Ishikawa (cell line): ENCODE results near the gene PTGES2.

ENCODE experiments used
- CEBPB ChIP-seq: IDR thresholded peaks from 2 replicates; pipeline ENCODE4 v1.6.1; 2012
- CREB1 ChIP-seq: IDR thresholded peaks from 2 replicates; pipeline ENCODE4 v1.6.1; 2012; ENCODE audit warnings: low read depth
- EGR1 ChIP-seq: IDR thresholded peaks from 2 replicates; pipeline ENCODE4 v1.6.1; 2012
- EP300 ChIP-seq: IDR thresholded peaks from 2 replicates; pipeline ENCODE4 v1.6.1; 2012; ENCODE audit warnings: borderline replicate concordance
- FOXM1 ChIP-seq: IDR thresholded peaks from 2 replicates; pipeline ENCODE4 v1.6.1; 2012; ENCODE audit warnings: low read depth, borderline replicate concordance
- NFIC ChIP-seq: IDR thresholded peaks from 2 replicates; pipeline ENCODE4 v1.6.1; 2012
- RAD21 ChIP-seq: IDR thresholded peaks from 2 replicates; pipeline ENCODE4 v1.6.1; 2012; ENCODE audit warnings: low read depth
- TAF1 ChIP-seq: IDR thresholded peaks from 2 replicates; pipeline ENCODE4 v1.6.1; 2012; ENCODE audit warnings: low read depth, mild to moderate bottlenecking
- TCF12 ChIP-seq: IDR thresholded peaks from 2 replicates; pipeline ENCODE4 v1.6.1; 2012; ENCODE audit warnings: low read depth
- TEAD4 ChIP-seq: IDR thresholded peaks from 2 replicates; pipeline ENCODE4 v1.6.1; 2012
- YY1 ChIP-seq: IDR thresholded peaks from 2 replicates; pipeline ENCODE4 v1.6.1; 2012; ENCODE audit warnings: low read depth
- ZBTB7A ChIP-seq: IDR thresholded peaks from 2 replicates; pipeline ENCODE4 v1.6.1; 2012; ENCODE audit warnings: low read depth
- TF ChIP-seq, protein P1 (sequence below): IDR thresholded peaks from 2 replicates; pipeline ENCODE4 v1.6.1; 2012; ENCODE audit warnings: low read depth, mild to moderate bottlenecking
- TF ChIP-seq, protein P2 (sequence below): IDR thresholded peaks from 2 replicates; pipeline ENCODE4 v1.6.1; 2012
- TF ChIP-seq, protein P3 (sequence below): IDR thresholded peaks from 2 replicates; pipeline ENCODE4 v1.6.1; 2012

The PTGES2 gene

GRCh38 chr9:128152133-128153059 lies 24.9 kb upstream of the PTGES2 start:
- TF ChIP-seq CEBPB (no peak), EP300 (no peak), TEAD4 (no peak), RAD21 (no peak), EGR1 (no peak), TCF12 (no peak), NFIC (no peak), TAF1 (no peak), FOXM1 (no peak), ZBTB7A (no peak), CREB1 (no peak), YY1 (no peak)
- TF ChIP-seq, protein P1, sequence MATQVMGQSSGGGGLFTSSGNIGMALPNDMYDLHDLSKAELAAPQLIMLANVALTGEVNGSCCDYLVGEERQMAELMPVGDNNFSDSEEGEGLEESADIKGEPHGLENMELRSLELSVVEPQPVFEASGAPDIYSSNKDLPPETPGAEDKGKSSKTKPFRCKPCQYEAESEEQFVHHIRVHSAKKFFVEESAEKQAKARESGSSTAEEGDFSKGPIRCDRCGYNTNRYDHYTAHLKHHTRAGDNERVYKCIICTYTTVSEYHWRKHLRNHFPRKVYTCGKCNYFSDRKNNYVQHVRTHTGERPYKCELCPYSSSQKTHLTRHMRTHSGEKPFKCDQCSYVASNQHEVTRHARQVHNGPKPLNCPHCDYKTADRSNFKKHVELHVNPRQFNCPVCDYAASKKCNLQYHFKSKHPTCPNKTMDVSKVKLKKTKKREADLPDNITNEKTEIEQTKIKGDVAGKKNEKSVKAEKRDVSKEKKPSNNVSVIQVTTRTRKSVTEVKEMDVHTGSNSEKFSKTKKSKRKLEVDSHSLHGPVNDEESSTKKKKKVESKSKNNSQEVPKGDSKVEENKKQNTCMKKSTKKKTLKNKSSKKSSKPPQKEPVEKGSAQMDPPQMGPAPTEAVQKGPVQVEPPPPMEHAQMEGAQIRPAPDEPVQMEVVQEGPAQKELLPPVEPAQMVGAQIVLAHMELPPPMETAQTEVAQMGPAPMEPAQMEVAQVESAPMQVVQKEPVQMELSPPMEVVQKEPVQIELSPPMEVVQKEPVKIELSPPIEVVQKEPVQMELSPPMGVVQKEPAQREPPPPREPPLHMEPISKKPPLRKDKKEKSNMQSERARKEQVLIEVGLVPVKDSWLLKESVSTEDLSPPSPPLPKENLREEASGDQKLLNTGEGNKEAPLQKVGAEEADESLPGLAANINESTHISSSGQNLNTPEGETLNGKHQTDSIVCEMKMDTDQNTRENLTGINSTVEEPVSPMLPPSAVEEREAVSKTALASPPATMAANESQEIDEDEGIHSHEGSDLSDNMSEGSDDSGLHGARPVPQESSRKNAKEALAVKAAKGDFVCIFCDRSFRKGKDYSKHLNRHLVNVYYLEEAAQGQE = no peak
- TF ChIP-seq, protein P2, sequence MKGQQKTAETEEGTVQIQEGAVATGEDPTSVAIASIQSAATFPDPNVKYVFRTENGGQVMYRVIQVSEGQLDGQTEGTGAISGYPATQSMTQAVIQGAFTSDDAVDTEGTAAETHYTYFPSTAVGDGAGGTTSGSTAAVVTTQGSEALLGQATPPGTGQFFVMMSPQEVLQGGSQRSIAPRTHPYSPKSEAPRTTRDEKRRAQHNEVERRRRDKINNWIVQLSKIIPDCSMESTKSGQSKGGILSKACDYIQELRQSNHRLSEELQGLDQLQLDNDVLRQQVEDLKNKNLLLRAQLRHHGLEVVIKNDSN = no peak

GRCh38 chr9:128151309-128152132 lies 24.0 kb upstream of the PTGES2 start:
- TF ChIP-seq EP300 (no peak), CEBPB (no peak), CREB1 (no peak), EGR1 (no peak), TAF1 (no peak), TCF12 (no peak), NFIC (no peak), FOXM1 (no peak)
- TF ChIP-seq, protein P2 = no peak

DNA sequence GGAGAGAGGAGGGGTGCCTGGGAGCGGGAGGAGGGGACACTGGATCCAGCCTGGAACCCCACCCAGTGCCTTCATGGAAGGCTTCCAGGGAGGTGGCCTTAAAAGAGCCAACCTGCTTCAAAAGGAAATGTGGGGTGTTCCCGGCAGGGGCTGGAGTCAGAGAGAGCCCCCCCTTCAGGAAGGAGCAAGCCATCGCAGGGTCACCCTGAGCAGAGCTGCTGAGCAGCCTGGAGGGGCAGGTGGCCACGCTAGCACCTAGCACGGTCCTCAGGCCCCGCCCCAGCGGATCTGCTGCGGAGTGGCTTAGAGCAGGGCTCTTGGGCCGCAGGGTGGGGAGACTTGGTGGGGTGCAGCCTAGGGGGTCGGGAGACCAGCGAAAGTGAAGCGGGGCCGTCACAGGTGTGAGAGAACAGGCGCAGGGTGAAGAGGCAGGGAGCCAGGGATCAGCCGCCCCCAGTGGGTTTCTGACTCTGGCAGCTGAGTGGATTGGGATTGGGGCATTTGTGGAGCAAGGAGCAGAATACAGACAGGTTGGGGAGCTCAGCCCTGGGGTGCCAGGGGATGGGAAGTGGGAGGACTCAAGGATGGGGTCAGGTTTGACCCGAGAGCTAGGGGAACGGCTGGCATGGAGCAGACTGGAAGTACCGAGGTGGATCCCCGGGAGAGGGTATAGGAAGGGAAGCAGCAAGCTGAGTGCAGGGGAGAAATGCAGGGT lies 23.2 kb upstream of the PTGES2 start:
- TF ChIP-seq TCF12 (no peak), CEBPB (no peak), NFIC (no peak), TEAD4 (no peak), EP300 (no peak), RAD21 (no peak), CREB1 (no peak), EGR1 (no peak), TAF1 (no peak), YY1 (no peak), FOXM1 (no peak), ZBTB7A (no peak)
- TF ChIP-seq, protein P3, sequence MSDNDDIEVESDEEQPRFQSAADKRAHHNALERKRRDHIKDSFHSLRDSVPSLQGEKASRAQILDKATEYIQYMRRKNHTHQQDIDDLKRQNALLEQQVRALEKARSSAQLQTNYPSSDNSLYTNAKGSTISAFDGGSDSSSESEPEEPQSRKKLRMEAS = no peak
- TF ChIP-seq, protein P1 = no peak
- TF ChIP-seq, protein P2 = no peak

DNA sequence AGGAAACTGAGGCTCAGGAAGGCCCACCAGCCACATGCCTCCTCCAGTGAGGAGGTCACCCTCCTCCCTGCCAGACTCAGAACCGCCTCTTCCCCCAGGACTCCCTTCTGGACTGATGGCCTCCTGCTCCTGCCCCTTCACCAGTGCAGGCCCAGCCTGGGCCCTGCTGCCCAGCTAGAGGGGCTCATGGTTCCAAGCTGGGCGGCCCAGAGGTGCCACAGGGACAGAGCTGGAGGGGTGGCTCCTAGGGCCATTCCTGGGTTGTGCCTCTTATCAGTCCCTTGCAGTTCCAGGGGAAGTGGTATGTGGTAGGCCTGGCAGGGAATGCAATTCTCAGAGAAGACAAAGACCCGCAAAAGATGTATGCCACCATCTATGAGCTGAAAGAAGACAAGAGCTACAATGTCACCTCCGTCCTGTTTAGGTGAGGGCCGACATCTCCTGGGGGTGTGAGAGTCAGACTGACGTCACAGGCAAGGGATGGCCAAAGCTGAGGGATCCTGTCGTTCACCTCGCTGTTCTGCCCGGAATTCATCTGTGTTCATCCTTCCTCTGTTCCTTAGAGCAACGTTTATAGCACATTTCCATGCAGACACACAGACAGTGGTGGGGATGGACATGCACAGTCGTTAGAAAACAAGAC lies 22.5 kb upstream of the PTGES2 start:
- TF ChIP-seq ZBTB7A (no peak), NFIC (no peak), TAF1 (no peak), YY1 (no peak), EP300 (no peak), CREB1 (no peak), FOXM1 (no peak), TEAD4 (no peak), RAD21 (no peak), EGR1 (no peak)
- TF ChIP-seq, protein P3 = no peak
